Body of pancreas (tissue), 4 donors: ENCODE data around the gene TSSC4.

ENCODE experiments used
- POLR2A ChIP-seq, 3 donors: fragments of 450-650 bp; IDR thresholded peaks; one replicate each; pipeline ENCODE4 v1.6.1; 2016; ENCODE audit warnings: antibody characterized with exemption in 3 of 3, mild to moderate bottlenecking in 2 of 3
- TF ChIP-seq, protein P1 (sequence below), 7 experiments: fragments of 450-650 bp in 4 of 7; fragments of 200-600 bp in 3 of 7; sonication (generic) in 3 of 7; IDR thresholded peaks; one replicate each; pipeline ENCODE4 v1.5.1; 2016 to 2019; ENCODE audit warnings: antibody characterized with exemption in 7 of 7

DNA sequence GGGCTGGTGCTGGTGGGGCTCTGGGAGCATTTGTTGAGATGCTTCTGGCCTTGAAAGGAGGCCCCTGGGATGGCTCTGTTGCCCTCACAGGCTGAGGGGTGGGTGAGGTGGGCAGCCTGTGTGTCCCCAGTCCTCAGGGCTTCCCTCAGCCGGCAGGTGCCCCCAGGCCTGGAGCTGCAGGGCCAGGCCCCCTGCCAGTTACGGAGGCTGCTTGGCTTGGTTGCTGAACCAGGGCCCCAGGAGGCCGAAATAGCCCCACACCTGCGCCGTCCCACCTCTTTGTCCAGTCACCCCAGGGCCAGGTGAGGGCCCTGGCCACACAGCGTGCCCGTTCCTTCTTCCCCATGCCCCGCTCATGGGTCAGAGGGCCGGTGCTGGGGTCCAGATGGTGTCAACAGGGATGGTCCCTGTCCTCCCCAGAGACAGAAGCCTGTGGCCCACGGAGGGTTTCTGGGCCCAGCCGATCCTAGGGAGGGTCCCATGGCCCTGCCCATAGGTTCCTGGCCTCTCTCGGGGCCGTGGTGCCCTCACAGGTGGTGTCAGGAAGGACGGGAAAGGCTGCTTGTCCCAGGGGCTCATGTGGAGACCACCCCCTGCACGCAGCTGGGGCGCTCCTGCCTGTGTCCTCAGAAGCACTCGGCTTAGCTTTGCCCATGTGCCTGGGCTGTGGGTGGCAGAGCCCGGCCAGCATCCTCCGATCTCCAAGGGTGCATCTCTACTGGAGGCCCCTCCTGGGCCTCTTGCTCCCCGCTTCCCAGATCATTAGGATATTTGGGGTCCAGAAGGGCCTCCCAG lies 9.2 kb upstream of the TSSC4 start:
- TF ChIP-seq, protein P1, sequence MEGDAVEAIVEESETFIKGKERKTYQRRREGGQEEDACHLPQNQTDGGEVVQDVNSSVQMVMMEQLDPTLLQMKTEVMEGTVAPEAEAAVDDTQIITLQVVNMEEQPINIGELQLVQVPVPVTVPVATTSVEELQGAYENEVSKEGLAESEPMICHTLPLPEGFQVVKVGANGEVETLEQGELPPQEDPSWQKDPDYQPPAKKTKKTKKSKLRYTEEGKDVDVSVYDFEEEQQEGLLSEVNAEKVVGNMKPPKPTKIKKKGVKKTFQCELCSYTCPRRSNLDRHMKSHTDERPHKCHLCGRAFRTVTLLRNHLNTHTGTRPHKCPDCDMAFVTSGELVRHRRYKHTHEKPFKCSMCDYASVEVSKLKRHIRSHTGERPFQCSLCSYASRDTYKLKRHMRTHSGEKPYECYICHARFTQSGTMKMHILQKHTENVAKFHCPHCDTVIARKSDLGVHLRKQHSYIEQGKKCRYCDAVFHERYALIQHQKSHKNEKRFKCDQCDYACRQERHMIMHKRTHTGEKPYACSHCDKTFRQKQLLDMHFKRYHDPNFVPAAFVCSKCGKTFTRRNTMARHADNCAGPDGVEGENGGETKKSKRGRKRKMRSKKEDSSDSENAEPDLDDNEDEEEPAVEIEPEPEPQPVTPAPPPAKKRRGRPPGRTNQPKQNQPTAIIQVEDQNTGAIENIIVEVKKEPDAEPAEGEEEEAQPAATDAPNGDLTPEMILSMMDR (IDR thresholded peaks at IDR 0.05): no peak
- no peak for TF ChIP-seq POLR2A (IDR thresholded peaks at IDR 0.05)
